ENCODE data around the gene RNF126.
"Not testable (repeated sequence)": the region's sequence is repeated elsewhere in the genome, so short reads cannot be mapped to it uniquely, and the experiment has no call there.

Gene RNF126

DNA sequence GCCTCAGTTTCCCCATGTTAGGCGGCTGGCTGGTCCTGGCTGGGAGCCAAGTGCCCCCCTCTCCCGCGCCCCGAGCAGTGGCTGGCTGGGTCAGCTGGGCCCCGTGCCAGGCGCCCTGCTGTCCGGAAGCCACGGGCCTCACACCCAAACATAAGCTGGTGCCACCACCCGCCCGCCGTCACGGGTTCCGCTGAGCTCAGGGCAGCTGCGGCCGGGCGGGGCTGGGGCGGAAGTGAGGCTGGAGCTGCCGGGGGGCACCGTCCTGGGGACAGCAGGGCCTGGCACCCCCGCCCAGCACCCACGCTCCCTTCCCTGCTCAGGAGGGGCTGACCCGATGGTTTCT is 54.0 kb downstream of the RNF126 start:
- DNase-seq: no peak

DNA sequence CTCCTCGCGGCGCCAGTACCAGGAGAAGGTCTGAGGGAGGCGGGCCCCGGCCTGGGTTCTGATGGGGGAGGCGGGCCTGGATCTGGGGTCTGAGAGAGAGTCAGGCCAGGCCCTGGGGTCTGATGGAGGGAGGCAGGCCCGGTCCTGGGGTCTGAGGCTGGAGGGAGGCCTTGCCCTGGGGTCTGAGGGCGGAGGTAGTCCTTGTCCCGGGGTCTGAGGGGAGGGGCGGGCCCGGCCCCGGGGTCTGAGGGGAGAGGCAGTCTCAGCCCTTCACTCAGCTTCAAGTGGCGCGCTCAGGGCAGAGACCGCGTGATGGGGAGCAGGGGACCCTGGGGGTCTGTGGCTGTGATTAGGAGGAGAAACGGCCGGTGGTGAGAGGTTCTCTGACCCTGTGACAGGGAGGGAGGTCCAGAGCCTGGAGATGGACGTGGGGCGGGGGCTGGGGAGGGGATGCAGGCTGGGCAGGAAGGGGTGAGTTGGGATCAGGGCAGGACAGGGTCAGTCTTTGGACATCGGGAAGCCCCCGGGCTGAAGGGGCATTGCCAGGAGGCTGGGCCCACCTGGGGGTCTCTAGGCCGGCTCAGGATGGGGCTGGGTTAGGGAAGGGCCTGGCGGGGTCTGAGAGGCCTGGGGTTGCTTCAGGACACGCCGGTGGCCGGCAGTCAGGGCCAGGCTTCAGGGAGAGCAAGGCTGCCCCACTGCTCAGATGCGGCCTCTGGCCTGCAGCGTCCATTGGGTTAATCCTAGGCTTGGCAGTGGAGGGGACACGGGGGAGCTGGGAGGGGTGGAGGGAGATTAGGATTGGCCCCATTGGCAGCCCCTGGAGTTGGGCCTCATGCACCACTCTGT is 54.6 kb downstream of the RNF126 start:
- no peak for DNase-seq

DNA sequence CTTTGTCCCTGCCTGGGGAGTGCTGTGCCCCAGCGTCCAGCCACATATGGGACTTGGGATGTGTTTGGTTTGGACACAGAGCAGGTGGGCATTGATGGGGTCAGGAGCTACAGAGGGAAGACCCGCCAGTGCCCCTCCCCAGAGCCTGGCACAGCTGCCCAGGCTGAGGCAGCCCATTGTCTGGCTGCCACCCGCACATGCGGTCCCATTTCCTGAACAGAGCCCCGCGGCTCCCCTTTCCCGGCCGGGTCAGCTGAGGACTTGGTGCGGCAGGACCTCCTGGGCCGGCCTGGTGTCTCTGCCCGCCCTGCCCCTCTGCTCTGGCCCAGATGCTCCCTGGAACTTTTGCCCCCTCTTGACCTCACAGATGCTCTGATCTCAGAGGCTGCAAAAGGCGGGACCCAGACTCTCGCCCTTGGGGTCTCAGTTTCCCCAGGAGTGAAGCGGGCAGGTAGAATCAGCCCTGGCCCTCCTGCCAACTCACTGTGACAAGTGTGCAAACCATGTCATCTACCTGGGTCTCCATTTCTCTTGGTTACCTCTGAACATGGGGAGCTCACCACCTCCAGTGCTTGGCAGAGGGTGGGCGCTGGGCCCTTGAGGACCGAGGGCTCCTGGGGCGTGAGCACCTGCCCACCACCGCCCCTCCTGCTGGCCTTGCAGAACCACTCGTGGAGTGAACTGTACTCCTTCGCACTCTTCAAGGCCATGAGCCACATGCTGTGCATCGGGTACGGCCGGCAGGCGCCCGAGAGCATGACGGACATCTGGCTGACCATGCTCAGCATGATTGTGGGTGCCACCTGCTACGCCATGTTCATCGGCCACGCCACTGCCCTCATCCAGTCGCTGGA is 55.5 kb downstream of the RNF126 start:
- no peak for DNase-seq

DNA sequence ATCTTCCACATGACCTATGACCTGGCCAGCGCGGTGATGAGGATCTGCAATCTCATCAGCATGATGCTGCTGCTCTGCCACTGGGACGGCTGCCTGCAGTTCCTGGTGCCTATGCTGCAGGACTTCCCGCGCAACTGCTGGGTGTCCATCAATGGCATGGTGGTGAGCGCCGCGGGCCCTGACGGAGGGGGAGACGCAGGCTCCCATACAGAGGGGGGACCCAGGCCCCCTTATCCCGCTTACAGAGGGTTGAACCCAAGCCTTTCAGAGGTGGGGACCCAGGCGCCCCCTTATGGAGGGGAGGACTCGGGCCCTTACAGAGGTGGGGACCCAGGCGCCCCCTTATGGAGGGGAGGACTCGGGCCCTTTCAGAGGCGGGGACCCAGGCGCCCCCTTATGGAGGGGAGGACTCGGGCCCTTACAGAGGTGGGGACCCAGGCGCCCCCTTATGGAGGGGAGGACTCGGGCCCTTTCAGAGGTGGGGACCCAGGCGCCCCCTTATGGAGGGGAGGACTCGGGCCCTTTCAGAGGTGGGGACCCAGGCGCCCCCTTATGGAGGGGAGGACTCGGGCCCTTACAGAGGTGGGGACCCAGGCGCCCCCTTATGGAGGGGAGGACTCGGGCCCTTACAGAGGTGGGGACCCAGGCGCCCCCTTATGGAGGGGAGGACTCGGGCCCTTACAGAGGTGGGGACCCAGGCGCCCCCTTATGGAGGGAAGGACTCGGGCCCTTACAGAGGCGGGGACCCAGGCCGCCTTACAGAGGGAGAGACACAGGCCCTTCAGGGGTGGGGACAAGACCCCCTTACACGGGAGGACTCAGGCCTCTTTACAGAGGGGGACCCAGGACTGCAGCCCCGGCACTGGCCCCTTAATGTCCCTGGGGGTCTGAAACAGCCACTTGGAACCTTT is 57.7 kb downstream of the RNF126 start:
- DNase-seq: peak in 1 of 2 donors; percentile 59

GRCh38 chr19:604355-604754 is 58.7 kb downstream of the RNF126 start:
- peak; percentile 46 to 66 for DNase-seq

DNA sequence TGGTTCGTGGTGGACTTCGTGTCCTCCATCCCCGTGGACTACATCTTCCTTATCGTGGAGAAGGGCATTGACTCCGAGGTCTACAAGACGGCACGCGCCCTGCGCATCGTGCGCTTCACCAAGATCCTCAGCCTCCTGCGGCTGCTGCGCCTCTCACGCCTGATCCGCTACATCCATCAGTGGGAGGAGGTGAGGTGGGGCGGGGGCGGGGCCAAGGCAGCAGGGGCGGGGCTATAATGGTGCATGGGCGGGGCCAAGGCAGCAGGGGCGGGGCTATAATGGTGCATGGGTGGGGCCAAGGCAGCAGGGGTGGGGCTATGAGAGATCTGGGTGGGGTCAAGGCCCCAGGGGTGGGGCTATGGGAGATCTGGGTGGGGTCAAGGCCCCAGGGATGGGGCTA is 59.2 kb downstream of the RNF126 start:
- not testable (repeated sequence) for DNase-seq

DNA sequence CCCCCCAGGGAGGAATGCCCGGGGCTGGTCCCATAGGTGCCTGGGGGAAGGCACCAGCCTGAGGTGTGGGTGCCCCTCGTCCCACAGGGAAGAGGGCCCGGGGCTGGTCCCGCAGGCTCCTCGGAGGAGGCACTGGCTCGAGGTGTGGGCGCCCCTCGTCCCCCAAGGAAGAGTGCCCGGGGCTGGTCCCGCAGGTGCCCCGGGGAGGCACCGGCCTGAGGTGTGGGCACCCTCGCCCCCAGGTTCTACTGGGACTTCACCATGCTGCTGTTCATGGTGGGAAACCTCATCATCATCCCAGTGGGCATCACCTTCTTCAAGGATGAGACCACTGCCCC is 59.7 kb downstream of the RNF126 start:
- DNase-seq: not testable (repeated sequence)

DNA sequence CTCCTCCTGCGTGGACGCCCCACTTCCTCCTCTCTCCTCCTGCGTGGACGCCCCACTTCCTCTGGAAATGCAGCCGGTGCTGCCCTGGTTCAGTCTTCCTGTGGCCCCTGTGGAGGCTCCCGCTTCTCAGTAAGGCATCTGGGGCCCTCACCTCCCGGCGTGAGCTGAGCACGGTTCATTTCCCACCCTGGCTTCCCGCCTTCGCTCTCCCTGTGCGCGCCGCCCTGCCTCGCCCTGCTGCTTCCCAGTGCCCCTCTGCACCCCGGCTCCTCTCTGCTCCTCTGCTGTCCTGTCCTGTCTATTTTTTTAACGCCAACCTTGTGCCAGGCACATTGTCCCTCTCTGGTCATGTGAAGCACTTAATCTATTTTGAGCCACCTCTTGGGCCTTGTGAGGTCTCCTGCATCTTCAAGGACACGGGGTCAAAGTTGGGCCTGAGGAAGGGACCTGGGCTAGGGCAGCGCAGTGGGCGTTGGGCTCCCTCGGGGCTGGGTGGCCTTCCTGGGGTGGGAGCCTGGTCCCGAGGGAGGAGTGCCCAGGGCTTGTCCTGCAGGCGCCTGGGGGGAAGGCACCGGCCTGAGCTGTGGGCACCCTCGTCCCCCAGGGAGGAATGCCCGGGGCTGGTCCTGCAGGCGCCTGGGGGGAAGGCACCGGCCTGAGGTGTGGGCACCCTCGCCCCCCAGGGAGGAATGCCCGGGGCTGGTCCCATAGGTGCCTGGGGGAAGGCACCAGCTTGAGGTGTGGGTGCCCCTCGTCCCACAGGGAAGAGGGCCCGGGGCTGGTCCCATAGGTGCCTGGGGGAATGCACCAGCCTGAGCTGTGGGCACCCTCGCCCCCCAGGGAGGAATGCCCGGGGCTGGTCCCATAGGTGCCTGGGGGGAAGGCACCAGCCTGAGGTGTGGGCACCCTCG is 60.4 kb downstream of the RNF126 start:
- no peak for DNase-seq

GRCh38 chr19:601790-602189 is 61.2 kb downstream of the RNF126 start:
- no peak for DNase-seq

DNA sequence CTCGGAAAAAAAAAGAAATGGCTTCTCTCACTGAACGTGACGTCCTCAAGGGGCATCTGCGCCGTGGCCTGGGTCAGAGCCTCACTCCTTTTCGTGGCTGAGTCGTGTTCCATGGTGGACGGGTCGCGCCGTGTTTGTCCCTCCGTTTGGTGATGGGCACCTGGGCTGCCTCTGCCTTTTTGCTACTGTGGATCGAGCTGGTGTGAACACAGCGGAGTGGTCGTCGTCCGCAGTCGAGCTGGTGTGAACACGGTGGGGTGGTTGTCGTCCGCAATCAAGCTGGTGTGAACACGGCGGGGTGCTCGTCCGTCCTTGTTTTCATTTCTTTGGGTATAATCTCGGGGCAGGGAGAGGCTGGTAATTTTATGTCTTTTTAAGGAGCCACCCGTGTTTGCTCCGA is 61.7 kb downstream of the RNF126 start:
- DNase-seq: no peak

Measured in stimulated activated CD4-positive, alpha-beta T cell treated with anti-CD3 and anti-CD28 coated beads, Interleukin-2, amount 100 ng/mL, for 24 hours (primary cell).